H9 (cell line): ENCODE results near the gene MPPE1. TPM values are rescaled to one million over a fixed set of nuclear protein-coding genes. Genes with fewer than 3 reads are reported as not detected.

Experiments
- DNase-seq: peaks from one replicate; pipeline ENCODE4 v3.0.0-alpha.2; 2017
- H2AFZ ChIP-seq: one replicate; pipeline ENCODE4 v1.6.1; 2013; ENCODE audit warnings: mild to moderate bottlenecking, low read length, control low read depth, moderate library complexity
- H2AK5ac ChIP-seq: 2 replicates; pipeline ENCODE4 v1.6.1; 2013; ENCODE audit warnings: low read length, control low read depth, mixed read lengths; ENCODE audit not compliant: insufficient read length
- H2BK120ac ChIP-seq: one replicate; pipeline ENCODE4 v1.6.1; 2013; ENCODE audit warnings: low read depth, mild to moderate bottlenecking, low read length, control low read depth, inconsistent platforms; ENCODE audit not compliant: poor library complexity, severe bottlenecking
- H2BK12ac ChIP-seq: 2 replicates; pipeline ENCODE4 v1.6.1; 2013; ENCODE audit warnings: low read length, control low read depth, mixed read lengths, low read depth; ENCODE audit not compliant: insufficient read length
- H2BK15ac ChIP-seq: 2 replicates; pipeline ENCODE4 v1.6.1; 2013; ENCODE audit warnings: low read depth, low read length, control low read depth
- H2BK20ac ChIP-seq: one replicate; pipeline ENCODE4 v1.6.1; 2013; ENCODE audit warnings: low read depth, mild to moderate bottlenecking, low read length, control low read depth, inconsistent platforms; ENCODE audit not compliant: poor library complexity, severe bottlenecking
- H2BK5ac ChIP-seq: 2 replicates; pipeline ENCODE4 v1.6.1; 2013; ENCODE audit warnings: low read length, control low read depth, mixed read lengths; ENCODE audit not compliant: insufficient read length
- H3K14ac ChIP-seq: 2 replicates; pipeline ENCODE4 v1.6.1; 2013; ENCODE audit warnings: low read length, control low read depth; ENCODE audit not compliant: insufficient read depth
- H3K18ac ChIP-seq: 2 replicates; pipeline ENCODE4 v1.6.1; 2013; ENCODE audit warnings: low read depth, mild to moderate bottlenecking, mixed read lengths, low read length, control low read depth; ENCODE audit not compliant: insufficient read length
- H3K23ac ChIP-seq: 2 replicates; pipeline ENCODE4 v1.6.1; 2013; ENCODE audit warnings: low read length, control low read depth, mixed read lengths, low read depth; ENCODE audit not compliant: insufficient read length
- H3K23me2 ChIP-seq: 2 replicates; pipeline ENCODE4 v1.6.1; 2013; ENCODE audit warnings: low read depth, mild to moderate bottlenecking, mixed read lengths, low read length, control low read depth; ENCODE audit not compliant: insufficient read length, poor library complexity, severe bottlenecking
- H3K27ac ChIP-seq: 2 replicates; pipeline ENCODE4 v1.5.1; 2013; ENCODE audit warnings: low read length, control low read depth, mixed read lengths, low read depth; ENCODE audit not compliant: insufficient read length
- H3K27me3 ChIP-seq: 2 replicates; pipeline ENCODE4 v1.6.1; 2013; ENCODE audit warnings: low read length, control low read depth, inconsistent platforms; ENCODE audit not compliant: insufficient read depth
- H3K4ac ChIP-seq: 2 replicates; pipeline ENCODE4 v1.6.1; 2013; ENCODE audit warnings: low read depth, mild to moderate bottlenecking, control low read depth, inconsistent platforms, low read length, moderate library complexity
- H3K4me1 ChIP-seq: 2 replicates; pipeline ENCODE4 v1.6.1; 2013; ENCODE audit warnings: low read length, control low read depth, inconsistent platforms; ENCODE audit not compliant: insufficient read depth
- H3K4me2 ChIP-seq: 2 replicates; pipeline ENCODE4 v1.6.1; 2013; ENCODE audit warnings: low read length, control low read depth, mixed read lengths; ENCODE audit not compliant: insufficient read length, insufficient read depth
- H3K56ac ChIP-seq: 2 replicates; pipeline ENCODE4 v1.6.1; 2013; ENCODE audit warnings: low read depth, mild to moderate bottlenecking, mixed read lengths, low read length, control low read depth; ENCODE audit not compliant: insufficient read length
- H3K79me1 ChIP-seq: 2 replicates; pipeline ENCODE4 v1.6.1; 2013; ENCODE audit warnings: low read depth, mild to moderate bottlenecking, moderate library complexity, low read length, control low read depth, inconsistent platforms; ENCODE audit not compliant: insufficient read depth, poor library complexity, severe bottlenecking
- H3K79me2 ChIP-seq: 2 replicates; pipeline ENCODE4 v1.6.1; 2013; ENCODE audit warnings: low read length, control low read depth, inconsistent platforms; ENCODE audit not compliant: insufficient read depth
- H3K9ac ChIP-seq: 2 replicates; pipeline ENCODE4 v1.6.1; 2013; ENCODE audit warnings: low read length, control low read depth, mixed read lengths; ENCODE audit not compliant: insufficient read length; ENCODE audit errors: extremely low read depth
- H3K9me3 ChIP-seq: one replicate; pipeline ENCODE4 v1.6.1; 2013; ENCODE audit warnings: low read depth, low read length, inconsistent platforms; ENCODE audit not compliant: control insufficient read depth
- H3T11ph ChIP-seq: one replicate; pipeline ENCODE4 v1.6.1; 2013; ENCODE audit warnings: mild to moderate bottlenecking, low read length, control low read depth, inconsistent platforms
- H4K20me1 ChIP-seq: one replicate; pipeline ENCODE4 v1.6.1; 2013; ENCODE audit not compliant: control insufficient read depth, insufficient read length, insufficient read depth
- H4K5ac ChIP-seq: 2 replicates; pipeline ENCODE4 v1.6.1; 2013; ENCODE audit warnings: low read depth, mild to moderate bottlenecking, mixed read lengths, low read length, control low read depth; ENCODE audit not compliant: insufficient read length
- H4K8ac ChIP-seq: replicated peaks from 2 replicates; pipeline ENCODE4 v1.6.1; 2013; ENCODE audit warnings: low read length, control low read depth, mixed read lengths, low read depth; ENCODE audit not compliant: insufficient read length
- H4K91ac ChIP-seq: 2 replicates; pipeline ENCODE4 v1.6.1; 2013; ENCODE audit warnings: low read depth, mild to moderate bottlenecking, moderate library complexity, mixed read lengths, low read length, control low read depth; ENCODE audit not compliant: insufficient read length
- H3K27ac Mint-ChIP-seq, 3 experiments: 2 replicates in 2 of 3; 3 replicates in 1 of 3; pipeline ENCODE4 v1.8.0; 2020 to 2021; ENCODE audit warnings: mixed read lengths in 3 of 3, mild to moderate bottlenecking in 1 of 3, moderate library complexity in 1 of 3
- H3K27me3 Mint-ChIP-seq: 2 replicates; pipeline ENCODE4 v1.8.0; 2021; ENCODE audit warnings: low read depth, mild to moderate bottlenecking, moderate library complexity, mixed read lengths
- H3K36me3 Mint-ChIP-seq, 3 experiments: 2 replicates in 2 of 3; 3 replicates in 1 of 3; pipeline ENCODE4 v1.8.0; 2020 to 2021; ENCODE audit warnings: low read depth in 3 of 3, mixed read lengths in 3 of 3; ENCODE audit not compliant: insufficient read depth in 1 of 3
- H3K4me1 Mint-ChIP-seq, 2 experiments: 2 replicates each; pipeline ENCODE4 v1.8.0; 2020; ENCODE audit warnings: mixed read lengths in 2 of 2
- H3K4me3 Mint-ChIP-seq, 2 experiments: 2 replicates in 1 of 2; 3 replicates in 1 of 2; pipeline ENCODE4 v1.8.0; 2020 to 2021; ENCODE audit warnings: mild to moderate bottlenecking in 2 of 2, mixed read lengths in 2 of 2, moderate library complexity in 1 of 2
- H3K9me3 Mint-ChIP-seq, 2 experiments: 2 replicates in 1 of 2; 3 replicates in 1 of 2; pipeline ENCODE4 v1.8.0; 2020; ENCODE audit warnings: mild to moderate bottlenecking in 2 of 2, mixed read lengths in 2 of 2, moderate library complexity in 1 of 2
- WGBS: extraction: QIAGEN DNeasy Blood & Tissue Kit; methylation state at CpG from one replicate; pipeline ENCODE4 v1.1.7; 2013; ENCODE audit warnings: missing lambda C conversion rate, low lambda C conversion rate, mixed read lengths; ENCODE audit not compliant: insufficient read length; ENCODE audit errors: extremely low coverage; 5-methylcytosine and 5-hydroxymethylcytosine counted together
- total RNA-seq: library from RNA; stranded (reverse); gene quantifications from 2 replicates; pipeline ENCODE4 v1.2.1, GENCODE V29; 2021
- TF ChIP-seq, protein P1 (sequence below): fragments of 200-600 bp; sonication (generic); conservative IDR thresholded peaks from 3 replicates; pipeline ENCODE4 v1.8.0; 2021; ENCODE audit warnings: antibody characterized with exemption, mild to moderate bottlenecking

The MPPE1 gene
- total RNA-seq, 1 experiment from 2014 or later: 13.2 TPM

DNA sequence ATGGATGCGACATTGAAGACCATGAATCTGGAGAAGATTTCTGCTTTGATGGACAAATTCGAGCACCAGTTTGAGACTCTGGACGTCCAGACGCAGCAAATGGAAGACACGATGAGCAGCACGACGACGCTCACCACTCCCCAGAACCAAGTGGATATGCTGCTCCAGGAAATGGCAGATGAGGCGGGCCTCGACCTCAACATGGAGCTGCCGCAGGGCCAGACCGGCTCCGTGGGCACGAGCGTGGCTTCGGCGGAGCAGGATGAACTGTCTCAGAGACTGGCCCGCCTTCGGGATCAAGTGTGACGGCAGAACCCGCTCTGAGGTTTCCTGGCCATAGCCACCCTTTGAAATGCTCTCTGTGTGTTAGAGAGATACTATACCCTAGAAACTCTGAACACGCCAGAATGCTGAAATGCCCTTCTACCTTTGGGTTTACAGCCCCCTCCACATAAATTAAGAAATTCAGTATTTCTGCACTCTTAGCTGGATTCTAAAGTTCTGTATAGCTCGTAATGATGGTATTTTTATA lies 56.2 kb downstream of the MPPE1 start:
- Histone ChIP-seq H4K20me1 (no peaks in the 10 kb centered on the region), H3K9ac (peak overlapping the region; percentile 94), H3K4me1 (no peaks in the 10 kb centered on the region; the same call in 1 of the 2 replicates), H2BK20ac (no peak overlapping the region), H3K56ac (no peak overlapping the region), H4K91ac (peak overlapping the region; percentile 10), H3K79me1 (no peaks in the 10 kb centered on the region), H3K79me2 (peaks cover 18% of the 10 kb centered on the region; the same call in 1 of the 2 replicates), H3K23me2 (peaks cover 10% of the 10 kb centered on the region), H2BK12ac (no peak overlapping the region), H2AK5ac (no peak overlapping the region), H3K27me3 (no peaks in the 10 kb centered on the region), H3K23ac (no peak overlapping the region), H3K27ac (peak overlapping the region; percentile 43), H2BK15ac (0 out of 2 replicates have a peak overlapping the region, but pooled peaks have one; percentile 65), H3T11ph (no peak overlapping the region), H4K8ac (no peak overlapping the region), H2AFZ (no peak overlapping the region), H2BK5ac (peak overlapping the region; percentile 1), H3K4ac (no peak overlapping the region), H3K14ac (peak overlapping the region; percentile 93), H3K9me3 (no peaks in the 10 kb centered on the region), H3K4me2 (peak overlapping the region; percentile 94), H2BK120ac (no peak overlapping the region), H3K18ac (peak overlapping the region; percentile 76), H4K5ac (peak overlapping the region; percentile 14)
- TF ChIP-seq, protein P1, sequence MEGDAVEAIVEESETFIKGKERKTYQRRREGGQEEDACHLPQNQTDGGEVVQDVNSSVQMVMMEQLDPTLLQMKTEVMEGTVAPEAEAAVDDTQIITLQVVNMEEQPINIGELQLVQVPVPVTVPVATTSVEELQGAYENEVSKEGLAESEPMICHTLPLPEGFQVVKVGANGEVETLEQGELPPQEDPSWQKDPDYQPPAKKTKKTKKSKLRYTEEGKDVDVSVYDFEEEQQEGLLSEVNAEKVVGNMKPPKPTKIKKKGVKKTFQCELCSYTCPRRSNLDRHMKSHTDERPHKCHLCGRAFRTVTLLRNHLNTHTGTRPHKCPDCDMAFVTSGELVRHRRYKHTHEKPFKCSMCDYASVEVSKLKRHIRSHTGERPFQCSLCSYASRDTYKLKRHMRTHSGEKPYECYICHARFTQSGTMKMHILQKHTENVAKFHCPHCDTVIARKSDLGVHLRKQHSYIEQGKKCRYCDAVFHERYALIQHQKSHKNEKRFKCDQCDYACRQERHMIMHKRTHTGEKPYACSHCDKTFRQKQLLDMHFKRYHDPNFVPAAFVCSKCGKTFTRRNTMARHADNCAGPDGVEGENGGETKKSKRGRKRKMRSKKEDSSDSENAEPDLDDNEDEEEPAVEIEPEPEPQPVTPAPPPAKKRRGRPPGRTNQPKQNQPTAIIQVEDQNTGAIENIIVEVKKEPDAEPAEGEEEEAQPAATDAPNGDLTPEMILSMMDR: no peak
- Mint-ChIP-seq H3K4me3 (peak overlapping the region; percentile 100), H3K9me3 (no peaks in the 10 kb centered on the region; a peak in 1 of 5 replicates), H3K36me3 (peaks cover 2 to 4% (median 2%) of the 10 kb centered on the region in 3 experiments; a peak in 3 of 7 replicates), H3K27me3 (peaks cover 2% of the 10 kb centered on the region; the same call in 1 of the 2 replicates), H3K4me1 (peaks cover 27 to 29% of the 10 kb centered on the region in 2 experiments), H3K27ac (peak overlapping the region; percentile 99 to 100 (median 100))
- no peak for DNase-seq
- WGBS: no CpG with 5 or more reads among the region's 23 CpGs
